HG02981 (cell line): ENCODE measurements around the gene ULBP1.
"Not testable (repeated sequence)": the region's sequence is repeated elsewhere in the genome, so short reads cannot be mapped to it uniquely, and the experiment has no call there.

Experiments used
- ATAC-seq: cut with Tn5 transposase; IDR thresholded peaks from one replicate; pipeline ENCODE4 v1.9.1; 2021; ENCODE audit warnings: mild to moderate bottlenecking, moderate library complexity; ENCODE audit not compliant: unreplicated experiment

The ULBP1 gene

DNA sequence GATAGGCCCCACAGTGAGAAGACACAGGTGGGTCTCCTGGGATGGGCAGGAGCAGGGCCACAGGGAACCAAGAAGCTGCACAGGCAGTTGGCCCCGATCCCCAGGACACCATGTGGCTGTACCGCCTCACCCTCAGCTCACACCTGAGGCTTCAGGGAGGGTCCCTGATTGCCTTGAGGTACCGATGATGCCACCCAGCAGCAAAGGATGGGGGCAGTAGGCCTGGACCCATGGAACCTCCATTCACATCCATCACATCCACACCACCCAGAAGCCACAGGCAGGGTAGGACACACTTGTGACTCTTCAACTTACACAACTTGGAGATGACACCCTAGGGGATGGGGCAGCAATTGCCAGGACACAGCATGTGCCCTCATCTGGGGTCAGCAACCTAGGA, 39.9 kb downstream of the ULBP1 start:
- ATAC-seq, result not testable (repeated sequence)

DNA sequence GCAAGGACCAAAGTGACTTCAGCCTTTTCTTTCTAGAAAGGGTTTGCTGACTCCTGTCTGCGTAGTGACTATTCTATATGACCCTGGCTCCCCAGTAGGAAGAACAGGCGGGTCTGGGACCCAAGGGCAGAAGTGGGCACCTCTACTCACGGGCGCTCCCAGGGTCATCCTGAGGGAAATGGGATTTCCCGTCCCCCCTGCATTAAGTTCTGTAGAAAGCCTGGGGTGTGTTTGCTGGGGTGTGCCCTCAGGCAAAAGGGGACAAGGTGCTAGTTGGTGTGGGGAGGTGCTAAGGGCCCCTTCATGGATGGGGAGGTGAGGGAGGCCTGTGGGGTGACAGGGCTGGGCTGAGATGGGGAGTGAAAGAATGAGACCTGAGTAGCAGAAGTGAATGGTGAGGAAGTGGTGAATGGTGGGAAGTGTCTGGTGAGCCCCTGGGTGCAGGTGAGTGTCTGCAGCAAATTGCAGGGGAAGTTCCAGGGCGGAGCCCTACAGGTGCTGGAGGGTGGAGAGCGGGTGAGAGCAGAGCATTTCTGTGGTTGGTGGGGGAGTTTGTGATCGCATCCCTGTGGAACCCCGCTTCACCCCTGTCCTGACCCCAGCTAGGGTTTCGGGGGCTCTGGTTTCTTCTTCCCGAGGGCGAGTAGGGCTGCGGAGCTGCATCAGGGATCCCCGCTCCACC, 40.5 kb downstream of the ULBP1 start:
- ATAC-seq, result peak; percentile 23

GRCh38 chr6:150004783-150005717, 41.3 kb downstream of the ULBP1 start:
- ATAC-seq, result peak; percentile 69

GRCh38 chr6:150005761-150006651, 42.3 kb downstream of the ULBP1 start:
- no peak for ATAC-seq

DNA sequence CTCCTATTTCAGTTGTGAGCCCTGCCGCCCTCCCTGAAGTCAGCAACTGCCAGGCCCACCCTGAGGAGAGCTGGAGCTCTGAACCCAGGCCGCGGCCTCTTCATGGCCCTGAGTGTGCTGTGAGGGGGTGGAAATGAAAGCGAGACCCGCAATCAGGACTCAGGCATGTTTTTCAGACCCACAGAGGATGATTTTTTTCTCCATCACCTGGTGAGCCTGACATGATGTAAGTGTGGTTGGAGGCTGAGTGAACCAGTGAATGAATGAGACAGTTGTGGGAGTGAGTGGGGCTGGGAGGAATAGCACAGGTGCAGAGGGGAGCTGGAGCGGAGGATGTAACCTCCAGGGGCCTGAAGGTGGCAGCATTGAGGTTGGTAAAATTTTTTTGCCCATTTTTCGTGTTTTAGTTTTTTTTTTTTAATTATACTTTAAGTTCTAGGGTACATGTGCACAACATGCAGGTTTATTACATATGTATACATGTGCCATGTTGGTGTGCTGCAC, 43.3 kb downstream of the ULBP1 start:
- ATAC-seq, result no peak

GRCh38 chr6:150008588-150008987, 44.8 kb downstream of the ULBP1 start:
- ATAC-seq, result no peak

DNA sequence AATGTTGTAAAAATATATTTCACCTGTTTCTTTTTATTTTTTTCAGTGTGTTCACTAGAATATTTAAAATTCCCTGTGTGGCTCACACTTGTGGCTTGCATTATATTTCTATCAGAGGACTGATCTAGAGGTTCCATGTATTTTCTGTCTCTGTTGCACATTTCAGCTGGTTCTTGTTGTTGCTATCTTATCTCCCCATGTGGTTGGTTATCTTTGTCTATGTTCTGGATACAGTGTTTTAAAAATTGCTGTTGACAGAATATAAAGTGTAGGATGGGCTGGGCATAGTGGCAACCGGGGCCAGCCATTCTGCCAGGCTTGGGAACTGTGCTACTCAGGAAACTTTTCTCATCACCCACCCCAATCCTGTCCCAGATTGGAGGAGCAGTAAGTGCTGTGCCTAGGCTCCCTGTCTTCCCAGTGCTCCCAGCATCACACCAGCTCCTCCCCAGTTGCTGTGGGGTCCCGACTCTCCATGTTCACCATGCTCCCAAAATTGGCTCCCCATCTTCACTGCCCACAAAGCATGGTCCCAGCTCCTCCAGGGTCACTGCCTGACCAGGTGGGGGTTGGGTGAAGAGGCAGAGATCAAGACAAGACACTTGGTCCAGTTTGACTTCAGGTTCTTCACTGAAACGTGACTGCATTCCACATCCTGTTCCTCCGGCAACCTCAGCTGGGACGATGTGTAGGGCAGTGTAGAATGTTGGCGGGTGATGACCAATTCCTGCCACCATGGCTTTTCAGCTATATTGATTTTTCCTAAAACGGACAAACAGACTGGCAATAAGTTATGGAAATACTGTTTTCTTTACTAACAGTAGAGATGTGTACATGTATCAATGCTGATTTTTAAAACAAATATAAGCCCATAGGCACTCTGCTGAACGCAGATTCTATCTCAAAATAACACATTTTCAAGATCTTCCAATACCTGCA, 49.4 kb downstream of the ULBP1 start:
- ATAC-seq, result not testable (repeated sequence)

DNA sequence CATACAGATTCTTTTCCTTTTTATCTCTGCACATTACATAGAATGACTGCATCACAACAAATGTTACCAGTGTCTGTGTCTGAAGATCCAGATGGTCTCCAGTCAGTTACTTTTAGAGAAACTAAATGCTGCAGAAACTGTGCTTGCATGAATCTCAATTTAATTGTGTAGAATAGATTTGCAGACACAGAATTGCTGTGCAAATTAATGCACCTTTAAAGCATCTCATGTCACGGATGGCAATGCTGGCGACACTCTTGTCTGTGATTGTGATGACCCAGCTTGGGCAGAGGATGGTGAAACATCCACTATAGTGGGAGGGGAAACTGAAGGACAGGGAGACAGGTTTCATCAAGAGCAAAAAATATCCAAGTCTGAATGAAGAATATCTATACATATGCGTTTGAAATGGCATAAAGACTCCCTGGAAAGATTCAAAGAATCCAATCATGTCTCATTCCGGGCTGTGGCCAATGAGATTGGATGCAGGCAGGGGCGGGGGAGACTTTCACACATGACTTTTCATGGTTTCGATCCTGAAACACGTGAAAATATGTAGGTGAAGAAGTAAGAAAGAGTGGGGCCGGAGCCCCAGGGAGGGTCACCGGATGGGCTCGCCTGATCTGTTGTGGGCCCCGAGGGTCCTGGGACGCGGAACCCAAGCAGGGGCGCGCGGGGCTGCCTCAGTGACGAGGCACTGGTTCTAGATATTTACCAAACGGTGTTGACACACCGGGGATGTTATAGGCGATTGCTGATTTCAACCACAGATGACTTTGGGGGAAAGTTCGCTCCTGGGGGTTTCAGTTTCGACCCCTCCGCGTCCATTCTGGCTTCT, 50.3 kb downstream of the ULBP1 start:
- not testable (repeated sequence) for ATAC-seq

GRCh38 chr6:150014623-150015280, 51.0 kb downstream of the ULBP1 start:
- ATAC-seq, result not testable (repeated sequence)

GRCh38 chr6:150015281-150016001, 51.7 kb downstream of the ULBP1 start:
- ATAC-seq, result not testable (repeated sequence)

GRCh38 chr6:150016324-150017185, 52.8 kb downstream of the ULBP1 start:
- ATAC-seq, result no peak

DNA sequence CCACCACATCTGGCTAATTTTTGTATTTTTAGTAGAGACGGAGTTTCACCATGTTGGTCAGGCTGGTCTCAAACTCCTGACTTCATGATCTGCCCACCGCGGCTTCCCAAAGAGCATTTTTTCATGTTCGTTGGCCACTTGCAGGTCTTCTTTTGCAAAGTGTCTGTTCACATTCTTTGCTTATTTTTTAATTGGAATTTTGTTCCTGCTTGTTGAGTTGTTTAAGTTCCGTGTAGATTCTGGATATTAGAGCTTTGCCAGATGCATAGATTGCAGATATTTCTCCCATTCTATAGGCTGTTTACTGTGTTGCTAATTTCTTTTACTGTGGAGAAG, 53.4 kb downstream of the ULBP1 start:
- not testable (repeated sequence) for ATAC-seq

GRCh38 chr6:150018846-150019580, 55.3 kb downstream of the ULBP1 start:
- no peak for ATAC-seq

- not testable (repeated sequence) for ATAC-seq
These were observed 58.1 kb downstream of the ULBP1 start for GRCh38 chr6:150021870-150022269.
